BLaER1 (cell line): ENCODE results near the gene PTPRH.
"Not testable (repeated sequence)": the region's sequence is repeated elsewhere in the genome, so short reads cannot be mapped to it uniquely, and the experiment has no call there.

ENCODE experiments used
- H3K27ac ChIP-seq: shearing (Covaris generic); formaldehyde crosslinking; 2 replicates; pipeline ENCODE4 v1.8.1; 2022
- H3K27me3 ChIP-seq: shearing (Covaris generic); formaldehyde crosslinking; 2 replicates; pipeline ENCODE4 v1.8.1; 2022
- H3K36me3 ChIP-seq: shearing (Covaris generic); formaldehyde crosslinking; 2 replicates; pipeline ENCODE4 v1.8.1; 2022
- H3K4me1 ChIP-seq: shearing (Covaris generic); formaldehyde crosslinking; 2 replicates; pipeline ENCODE4 v1.8.1; 2022
- H3K4me2 ChIP-seq: shearing (Covaris generic); formaldehyde crosslinking; 2 replicates; pipeline ENCODE4 v1.8.1; 2022
- H3K4me3 ChIP-seq: shearing (Covaris generic); formaldehyde crosslinking; 2 replicates; pipeline ENCODE4 v1.8.1; 2022
- H3K9ac ChIP-seq: shearing (Covaris generic); formaldehyde crosslinking; 2 replicates; pipeline ENCODE4 v1.8.1; 2022
- H3K9me3 ChIP-seq: shearing (Covaris generic); formaldehyde crosslinking; 2 replicates; pipeline ENCODE4 v1.8.1; 2022
- H4K20me1 ChIP-seq: shearing (Covaris generic); formaldehyde crosslinking; 2 replicates; pipeline ENCODE4 v1.8.1; 2022
- Cebpa-rat ChIP-seq: shearing (Covaris generic); IDR thresholded peaks from 2 replicates; pipeline ENCODE4 v1.8.1; 2022

PTPRH gene

GRCh38 chr19:55226788-55227187, 17.5 kb upstream of the PTPRH start:
- Histone ChIP-seq H3K4me1 (no peaks in the 10 kb centered on the region), H3K9me3 (no peaks in the 10 kb centered on the region), H4K20me1 (peaks cover 95% of the 10 kb centered on the region), H3K4me3 (no peak overlapping the region), H3K4me2 (no peak overlapping the region), H3K27me3 (no peaks in the 10 kb centered on the region), H3K9ac (no peak overlapping the region), H3K27ac (no peak overlapping the region), H3K36me3 (peaks cover 87% of the 10 kb centered on the region)
- no peak for TF ChIP-seq Cebpa-rat

GRCh38 chr19:55226273-55226672, 17.0 kb upstream of the PTPRH start:
- Histone ChIP-seq H3K4me2 (no peak overlapping the region), H3K9me3 (no peaks in the 10 kb centered on the region), H3K27ac (no peak overlapping the region), H3K36me3 (peaks cover 82% of the 10 kb centered on the region), H3K4me3 (no peak overlapping the region), H3K4me1 (no peaks in the 10 kb centered on the region), H3K9ac (no peak overlapping the region), H4K20me1 (peaks cover 95% of the 10 kb centered on the region), H3K27me3 (no peaks in the 10 kb centered on the region)
- TF ChIP-seq Cebpa-rat: no peak

- peaks cover 96% of the 10 kb centered on the region for H4K20me1 ChIP-seq
- no peak for TF ChIP-seq Cebpa-rat
- H3K4me2 ChIP-seq: no peak overlapping the region
- no peak overlapping the region for H3K4me3 ChIP-seq
- no peak overlapping the region for H3K9ac ChIP-seq
- H3K9me3 ChIP-seq: no peaks in the 10 kb centered on the region
- H3K27ac ChIP-seq: no peak overlapping the region
- H3K4me1 ChIP-seq: no peaks in the 10 kb centered on the region
- no peaks in the 10 kb centered on the region for H3K27me3 ChIP-seq
- H3K36me3 ChIP-seq: peaks cover 75% of the 10 kb centered on the region
These were observed 16.2 kb upstream of the PTPRH start for GRCh38 chr19:55225415-55225958.

- H4K20me1 ChIP-seq: peaks cover 96% of the 10 kb centered on the region
- H3K27me3 ChIP-seq, H3K27ac ChIP-seq, H3K9ac ChIP-seq, H3K4me3 ChIP-seq, H3K4me1 ChIP-seq, H3K9me3 ChIP-seq, H3K4me2 ChIP-seq: not testable (repeated sequence)
- peaks cover 69% of the 10 kb centered on the region for H3K36me3 ChIP-seq
These were observed 15.5 kb upstream of the PTPRH start for GRCh38 chr19:55224679-55225414.

GRCh38 chr19:55224038-55224665, 14.9 kb upstream of the PTPRH start:
- TF ChIP-seq Cebpa-rat: no peak
- H3K9me3 ChIP-seq: no peaks in the 10 kb centered on the region
- no peak overlapping the region for H3K4me2 ChIP-seq
- peaks cover 62% of the 10 kb centered on the region for H3K36me3 ChIP-seq
- no peak overlapping the region for H3K4me3 ChIP-seq
- no peak overlapping the region for H3K9ac ChIP-seq
- no peaks in the 10 kb centered on the region for H3K4me1 ChIP-seq
- peaks cover 96% of the 10 kb centered on the region for H4K20me1 ChIP-seq
- H3K27me3 ChIP-seq: no peaks in the 10 kb centered on the region
- H3K27ac ChIP-seq: no peak overlapping the region

- Histone ChIP-seq H3K9me3 (no peaks in the 10 kb centered on the region), H3K4me2 (no peak overlapping the region), H3K4me1 (no peaks in the 10 kb centered on the region), H4K20me1 (peaks cover 95% of the 10 kb centered on the region), H3K4me3 (no peak overlapping the region), H3K36me3 (peaks cover 55% of the 10 kb centered on the region), H3K9ac (no peak overlapping the region), H3K27ac (no peak overlapping the region), H3K27me3 (no peaks in the 10 kb centered on the region)
- TF ChIP-seq Cebpa-rat: no peak
These were observed 14.2 kb upstream of the PTPRH start for GRCh38 chr19:55223291-55224037.

GRCh38 chr19:55220525-55220924, 11.2 kb upstream of the PTPRH start:
- Histone ChIP-seq H3K4me1 (peaks cover 16% of the 10 kb centered on the region), H3K4me2 (no peak overlapping the region), H3K36me3 (peaks cover 26% of the 10 kb centered on the region), H3K4me3 (no peak overlapping the region), H3K27ac (no peak overlapping the region), H3K9me3 (no peaks in the 10 kb centered on the region; the same call in 1 of the 2 replicates), H3K27me3 (0 out of 2 replicates have a peak, but pooled peaks cover 4% of the 10 kb centered on the region), H3K9ac (no peak overlapping the region), H4K20me1 (peaks cover 82% of the 10 kb centered on the region)
- TF ChIP-seq Cebpa-rat: no peak

GRCh38 chr19:55216461-55217198, 7.3 kb upstream of the PTPRH start:
- Histone ChIP-seq H3K4me1 (peaks cover 16% of the 10 kb centered on the region), H3K9ac (no peak overlapping the region), H3K27me3 (0 out of 2 replicates have a peak, but pooled peaks cover 4% of the 10 kb centered on the region), H3K9me3 (peaks cover 18% of the 10 kb centered on the region), H3K36me3 (no peaks in the 10 kb centered on the region), H3K27ac (no peak overlapping the region), H3K4me2 (peak overlapping the region; percentile 77), H3K4me3 (peak overlapping the region; percentile 54; the same call in 1 of the 2 replicates), H4K20me1 (peaks cover 47% of the 10 kb centered on the region)
- TF ChIP-seq Cebpa-rat: no peak

- peaks cover 16% of the 10 kb centered on the region for H4K20me1 ChIP-seq
- peaks cover 16% of the 10 kb centered on the region for H3K4me1 ChIP-seq
- no peak overlapping the region for H3K4me2 ChIP-seq
- H3K9ac ChIP-seq: no peak overlapping the region
- 0 out of 2 replicates have a peak, but pooled peaks cover 4% of the 10 kb centered on the region for H3K27me3 ChIP-seq
- no peak overlapping the region for H3K4me3 ChIP-seq
- H3K27ac ChIP-seq: no peak overlapping the region
- H3K36me3 ChIP-seq: no peaks in the 10 kb centered on the region
- H3K9me3 ChIP-seq: peaks cover 18% of the 10 kb centered on the region
- no peak for TF ChIP-seq Cebpa-rat
These were observed 4.2 kb upstream of the PTPRH start for GRCh38 chr19:55213547-55213946.
